GM18498 (cell line): ENCODE data around the gene NEK6.

Experiments
- ATAC-seq: cut with Tn5 transposase; IDR thresholded peaks from one replicate; pipeline ENCODE4 v1.9.1; 2021; ENCODE audit warnings: mild to moderate bottlenecking, moderate library complexity; ENCODE audit not compliant: unreplicated experiment

The NEK6 gene

GRCh38 chr9:124257844-124258606 lies at the start of gene NEK6:
TSS of gene NEK6 (plus strand) at chr9:124257949. CDS start at chr9:124301965, 44,016 bp downstream.
- ATAC-seq: peak; percentile 32

- peak; percentile 41 for ATAC-seq
Measured at GRCh38 chr9:124208571-124208970, 49.2 kb upstream of the NEK6 start.

GRCh38 chr9:124209279-124209678 lies 48.5 kb upstream of the NEK6 start:
- no peak for ATAC-seq

- ATAC-seq: no peak
Measured at GRCh38 chr9:124209774-124210173, 48.0 kb upstream of the NEK6 start.

GRCh38 chr9:124210697-124211096 lies 47.1 kb upstream of the NEK6 start:
- ATAC-seq: no peak

- no peak for ATAC-seq
Measured at GRCh38 chr9:124212381-124213050, 45.2 kb upstream of the NEK6 start.

- no peak for ATAC-seq
Measured at GRCh38 chr9:124213396-124213795, 44.4 kb upstream of the NEK6 start.

- ATAC-seq: no peak
Measured at GRCh38 chr9:124214116-124214515, 43.6 kb upstream of the NEK6 start.

GRCh38 chr9:124214596-124215367 lies 43.0 kb upstream of the NEK6 start:
- ATAC-seq: no peak

- ATAC-seq: no peak
Measured at GRCh38 chr9:124215368-124215910, 42.3 kb upstream of the NEK6 start.

GRCh38 chr9:124215956-124216355 lies 41.8 kb upstream of the NEK6 start:
- no peak for ATAC-seq

GRCh38 chr9:124216474-124217176 lies 41.1 kb upstream of the NEK6 start:
- peak; percentile 32 for ATAC-seq

- ATAC-seq: no peak
Measured at GRCh38 chr9:124217836-124218437, 39.8 kb upstream of the NEK6 start.

GRCh38 chr9:124218438-124218982 lies 39.2 kb upstream of the NEK6 start:
- ATAC-seq: peak; percentile 73

GRCh38 chr9:124218987-124219461 lies 38.7 kb upstream of the NEK6 start:
- peak; percentile 17 for ATAC-seq

GRCh38 chr9:124220946-124221451 lies 36.8 kb upstream of the NEK6 start:
- no peak for ATAC-seq

GRCh38 chr9:124221676-124222075 lies 36.1 kb upstream of the NEK6 start:
- ATAC-seq: no peak

GRCh38 chr9:124222109-124222508 lies 35.6 kb upstream of the NEK6 start:
- no peak for ATAC-seq

GRCh38 chr9:124222918-124223720 lies 34.6 kb upstream of the NEK6 start:
- no peak for ATAC-seq
